Measurements from ENCODE around the gene SAA2. TPM values are rescaled to one million over a fixed set of nuclear protein-coding genes. Genes with fewer than 3 reads are reported as not detected.
A peak's percentile ranks its signal among the peaks of the same experiment; 100 is the strongest.
"Not testable (repeated sequence)": the region's sequence is repeated elsewhere in the genome, so short reads cannot be mapped to it uniquely, and the experiment has no call there.

Gene SAA2
- total RNA-seq, 1 experiment from 2014 or later: 31.5 TPM

GRCh38 chr11:18209058-18209457 is 39.4 kb downstream of the SAA2 start:
- intact Hi-C loops (cut with micrococcal nuclease; ENCODE audit: unreplicated experiment): no loop called here
- Mint-ChIP-seq H3K27ac (ENCODE audit: unreplicated experiment) (no peak overlapping the region), H3K27me3 (ENCODE audit: unreplicated experiment) (no peaks in the 10 kb centered on the region), H3K4me1 (ENCODE audit: low read depth, unreplicated experiment) (no peaks in the 10 kb centered on the region), H3K4me3 (ENCODE audit: low read depth, unreplicated experiment) (no peak overlapping the region), H3K36me3 (ENCODE audit: insufficient read depth, unreplicated experiment) (no peaks in the 10 kb centered on the region), H3K9me3 (ENCODE audit: low read depth, unreplicated experiment) (no peaks in the 10 kb centered on the region)
- TF ChIP-seq, protein P1, sequence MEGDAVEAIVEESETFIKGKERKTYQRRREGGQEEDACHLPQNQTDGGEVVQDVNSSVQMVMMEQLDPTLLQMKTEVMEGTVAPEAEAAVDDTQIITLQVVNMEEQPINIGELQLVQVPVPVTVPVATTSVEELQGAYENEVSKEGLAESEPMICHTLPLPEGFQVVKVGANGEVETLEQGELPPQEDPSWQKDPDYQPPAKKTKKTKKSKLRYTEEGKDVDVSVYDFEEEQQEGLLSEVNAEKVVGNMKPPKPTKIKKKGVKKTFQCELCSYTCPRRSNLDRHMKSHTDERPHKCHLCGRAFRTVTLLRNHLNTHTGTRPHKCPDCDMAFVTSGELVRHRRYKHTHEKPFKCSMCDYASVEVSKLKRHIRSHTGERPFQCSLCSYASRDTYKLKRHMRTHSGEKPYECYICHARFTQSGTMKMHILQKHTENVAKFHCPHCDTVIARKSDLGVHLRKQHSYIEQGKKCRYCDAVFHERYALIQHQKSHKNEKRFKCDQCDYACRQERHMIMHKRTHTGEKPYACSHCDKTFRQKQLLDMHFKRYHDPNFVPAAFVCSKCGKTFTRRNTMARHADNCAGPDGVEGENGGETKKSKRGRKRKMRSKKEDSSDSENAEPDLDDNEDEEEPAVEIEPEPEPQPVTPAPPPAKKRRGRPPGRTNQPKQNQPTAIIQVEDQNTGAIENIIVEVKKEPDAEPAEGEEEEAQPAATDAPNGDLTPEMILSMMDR (IDR thresholded peaks at IDR 0.05; ENCODE audit: unreplicated experiment): no peak
- no TSS peak for BruUV-seq (replicated peaks)
- DNase-seq: no peak
- CTCF ChIA-PET: no interaction called here

- H3K27ac Mint-ChIP-seq (ENCODE audit: unreplicated experiment): no peak overlapping the region
- no peaks in the 10 kb centered on the region for H3K4me1 Mint-ChIP-seq (ENCODE audit: low read depth, unreplicated experiment)
- no TSS peak for BruUV-seq (replicated peaks)
- peaks cover 6% of the 10 kb centered on the region for H3K9me3 Mint-ChIP-seq (ENCODE audit: low read depth, unreplicated experiment)
- TF ChIP-seq, protein P1 (IDR thresholded peaks at IDR 0.05; ENCODE audit: unreplicated experiment): no peak
- no peak overlapping the region for H3K4me3 Mint-ChIP-seq (ENCODE audit: low read depth, unreplicated experiment)
- intact Hi-C loops (cut with micrococcal nuclease; ENCODE audit: unreplicated experiment): loop anchor here (5.0 kb wide), 1 partner anchor 602 kb away; no protein-coding TSS in a partner anchor
- no peaks in the 10 kb centered on the region for H3K36me3 Mint-ChIP-seq (ENCODE audit: insufficient read depth, unreplicated experiment)
- no peak for DNase-seq
- CTCF ChIA-PET: interaction anchor here (1.4 kb wide), 1 partner anchor 89 kb away, joined by 25 read pairs; no protein-coding TSS in a partner anchor
- peaks cover 13% of the 10 kb centered on the region for H3K27me3 Mint-ChIP-seq (ENCODE audit: unreplicated experiment)
These were observed 43.7 kb downstream of the SAA2 start for GRCh38 chr11:18204771-18205170.

- Mint-ChIP-seq H3K27me3 (ENCODE audit: unreplicated experiment) (peaks cover 13% of the 10 kb centered on the region), H3K27ac (ENCODE audit: unreplicated experiment) (no peak overlapping the region), H3K36me3 (ENCODE audit: insufficient read depth, unreplicated experiment) (no peaks in the 10 kb centered on the region), H3K4me3 (ENCODE audit: low read depth, unreplicated experiment) (no peak overlapping the region), H3K9me3 (ENCODE audit: low read depth, unreplicated experiment) (peaks cover 6% of the 10 kb centered on the region), H3K4me1 (ENCODE audit: low read depth, unreplicated experiment) (no peaks in the 10 kb centered on the region)
- DNase-seq: no peak
- TF ChIP-seq, protein P1 (IDR thresholded peaks at IDR 0.05; ENCODE audit: unreplicated experiment): no peak
- BruUV-seq (replicated peaks): no TSS peak
- CTCF ChIA-PET: interaction anchor here (0.6 to 1.4 kb wide), 6 partner anchors 9 to 473 kb away, joined by 3 to 25 read pairs (median 3); partner anchors contain the start of gene SAAL1
- intact Hi-C loops (cut with micrococcal nuclease; ENCODE audit: unreplicated experiment): loop anchor here (5.0 kb wide), 1 partner anchor 602 kb away; no protein-coding TSS in a partner anchor
These were observed 44.2 kb downstream of the SAA2 start for GRCh38 chr11:18204220-18204619.

- CTCF ChIA-PET: interaction anchor here (0.6 to 1.4 kb wide), 6 partner anchors 9 to 473 kb away, joined by 3 to 25 read pairs (median 3); partner anchors contain the start of gene SAAL1
- H3K4me1 Mint-ChIP-seq (ENCODE audit: low read depth, unreplicated experiment): no peaks in the 10 kb centered on the region
- H3K27me3 Mint-ChIP-seq (ENCODE audit: unreplicated experiment): peaks cover 13% of the 10 kb centered on the region
- H3K4me3 Mint-ChIP-seq (ENCODE audit: low read depth, unreplicated experiment): no peak overlapping the region
- peak; percentile 4 for DNase-seq
- intact Hi-C loops (cut with micrococcal nuclease; ENCODE audit: unreplicated experiment): loop anchor here (1.0 to 5.0 kb wide), 2 partner anchors 85 to 601 kb away; no protein-coding TSS in a partner anchor
- BruUV-seq (replicated peaks): no TSS peak
- TF ChIP-seq, protein P1 (IDR thresholded peaks at IDR 0.05; ENCODE audit: unreplicated experiment): peak; percentile 44
- H3K27ac Mint-ChIP-seq (ENCODE audit: unreplicated experiment): no peak overlapping the region
- no peaks in the 10 kb centered on the region for H3K36me3 Mint-ChIP-seq (ENCODE audit: insufficient read depth, unreplicated experiment)
- peaks cover 6% of the 10 kb centered on the region for H3K9me3 Mint-ChIP-seq (ENCODE audit: low read depth, unreplicated experiment)
These were observed 44.7 kb downstream of the SAA2 start for GRCh38 chr11:18203723-18204122.

DNA sequence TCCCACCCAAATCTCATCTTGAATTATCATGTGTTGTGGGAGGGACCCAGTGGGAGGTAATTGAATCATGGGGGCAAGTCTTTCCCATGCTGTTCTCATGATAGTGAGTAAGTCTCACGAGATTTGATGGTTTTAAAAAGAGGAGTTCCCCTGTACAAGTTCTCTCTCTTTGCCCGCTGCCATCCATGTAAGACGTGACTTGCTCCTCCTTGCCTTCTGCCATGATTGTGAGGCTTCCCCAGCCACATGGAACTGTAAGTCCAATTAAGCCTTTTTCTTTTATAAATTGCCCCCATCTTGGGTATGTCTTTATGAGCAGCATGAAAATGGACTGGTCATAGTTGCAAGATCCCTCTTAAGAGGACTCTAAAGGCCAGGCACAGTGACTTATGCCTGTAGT is 50.7 kb downstream of the SAA2 start:
- H3K36me3 Mint-ChIP-seq (ENCODE audit: insufficient read depth, unreplicated experiment); intact Hi-C loops (cut with micrococcal nuclease; ENCODE audit: unreplicated experiment); DNase-seq; H3K4me1 Mint-ChIP-seq (ENCODE audit: low read depth, unreplicated experiment); BruUV-seq (replicated peaks); CTCF ChIA-PET; H3K9me3 Mint-ChIP-seq (ENCODE audit: low read depth, unreplicated experiment); H3K27ac Mint-ChIP-seq (ENCODE audit: unreplicated experiment); H3K4me3 Mint-ChIP-seq (ENCODE audit: low read depth, unreplicated experiment): not testable (repeated sequence)
- H3K27me3 Mint-ChIP-seq (ENCODE audit: unreplicated experiment): peaks cover 60% of the 10 kb centered on the region
